Ishikawa (cell line): ENCODE measurements around the gene ARPC2.

Source experiments
- CEBPB ChIP-seq: IDR thresholded peaks from 2 replicates; pipeline ENCODE4 v1.6.1; 2012
- CREB1 ChIP-seq: IDR thresholded peaks from 2 replicates; pipeline ENCODE4 v1.6.1; 2012; ENCODE audit warnings: low read depth
- EGR1 ChIP-seq: IDR thresholded peaks from 2 replicates; pipeline ENCODE4 v1.6.1; 2012
- EP300 ChIP-seq: IDR thresholded peaks from 2 replicates; pipeline ENCODE4 v1.6.1; 2012; ENCODE audit warnings: borderline replicate concordance
- FOXM1 ChIP-seq: IDR thresholded peaks from 2 replicates; pipeline ENCODE4 v1.6.1; 2012; ENCODE audit warnings: low read depth, borderline replicate concordance
- NFIC ChIP-seq: IDR thresholded peaks from 2 replicates; pipeline ENCODE4 v1.6.1; 2012
- RAD21 ChIP-seq: IDR thresholded peaks from 2 replicates; pipeline ENCODE4 v1.6.1; 2012; ENCODE audit warnings: low read depth
- TAF1 ChIP-seq: IDR thresholded peaks from 2 replicates; pipeline ENCODE4 v1.6.1; 2012; ENCODE audit warnings: low read depth, mild to moderate bottlenecking
- TCF12 ChIP-seq: IDR thresholded peaks from 2 replicates; pipeline ENCODE4 v1.6.1; 2012; ENCODE audit warnings: low read depth
- TEAD4 ChIP-seq: IDR thresholded peaks from 2 replicates; pipeline ENCODE4 v1.6.1; 2012
- YY1 ChIP-seq: IDR thresholded peaks from 2 replicates; pipeline ENCODE4 v1.6.1; 2012; ENCODE audit warnings: low read depth
- ZBTB7A ChIP-seq: IDR thresholded peaks from 2 replicates; pipeline ENCODE4 v1.6.1; 2012; ENCODE audit warnings: low read depth
- TF ChIP-seq, protein P1 (sequence below): IDR thresholded peaks from 2 replicates; pipeline ENCODE4 v1.6.1; 2012; ENCODE audit warnings: low read depth, mild to moderate bottlenecking
- TF ChIP-seq, protein P2 (sequence below): IDR thresholded peaks from 2 replicates; pipeline ENCODE4 v1.6.1; 2012
- TF ChIP-seq, protein P3 (sequence below): IDR thresholded peaks from 2 replicates; pipeline ENCODE4 v1.6.1; 2012

ARPC2 gene

DNA sequence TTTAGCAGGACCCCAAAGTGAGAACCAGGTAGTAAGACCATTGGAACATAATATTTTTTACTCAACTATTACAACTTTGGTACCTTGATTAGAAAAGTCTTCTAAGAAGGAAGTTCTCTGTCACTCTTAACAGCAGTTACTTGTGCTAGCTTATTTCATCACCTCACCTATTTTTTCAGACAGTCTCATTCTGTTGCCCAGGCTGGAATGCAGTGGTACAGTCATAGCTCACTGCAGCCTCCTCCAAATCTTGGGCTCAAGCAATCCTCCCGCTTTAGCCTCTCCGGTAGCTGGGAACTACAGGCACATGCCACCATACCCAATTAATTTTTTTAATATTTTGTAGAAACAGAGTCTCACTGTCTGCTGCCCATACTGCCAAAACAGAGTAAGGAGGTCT lies 18.0 kb downstream of the ARPC2 start:
- TF ChIP-seq, protein P1, sequence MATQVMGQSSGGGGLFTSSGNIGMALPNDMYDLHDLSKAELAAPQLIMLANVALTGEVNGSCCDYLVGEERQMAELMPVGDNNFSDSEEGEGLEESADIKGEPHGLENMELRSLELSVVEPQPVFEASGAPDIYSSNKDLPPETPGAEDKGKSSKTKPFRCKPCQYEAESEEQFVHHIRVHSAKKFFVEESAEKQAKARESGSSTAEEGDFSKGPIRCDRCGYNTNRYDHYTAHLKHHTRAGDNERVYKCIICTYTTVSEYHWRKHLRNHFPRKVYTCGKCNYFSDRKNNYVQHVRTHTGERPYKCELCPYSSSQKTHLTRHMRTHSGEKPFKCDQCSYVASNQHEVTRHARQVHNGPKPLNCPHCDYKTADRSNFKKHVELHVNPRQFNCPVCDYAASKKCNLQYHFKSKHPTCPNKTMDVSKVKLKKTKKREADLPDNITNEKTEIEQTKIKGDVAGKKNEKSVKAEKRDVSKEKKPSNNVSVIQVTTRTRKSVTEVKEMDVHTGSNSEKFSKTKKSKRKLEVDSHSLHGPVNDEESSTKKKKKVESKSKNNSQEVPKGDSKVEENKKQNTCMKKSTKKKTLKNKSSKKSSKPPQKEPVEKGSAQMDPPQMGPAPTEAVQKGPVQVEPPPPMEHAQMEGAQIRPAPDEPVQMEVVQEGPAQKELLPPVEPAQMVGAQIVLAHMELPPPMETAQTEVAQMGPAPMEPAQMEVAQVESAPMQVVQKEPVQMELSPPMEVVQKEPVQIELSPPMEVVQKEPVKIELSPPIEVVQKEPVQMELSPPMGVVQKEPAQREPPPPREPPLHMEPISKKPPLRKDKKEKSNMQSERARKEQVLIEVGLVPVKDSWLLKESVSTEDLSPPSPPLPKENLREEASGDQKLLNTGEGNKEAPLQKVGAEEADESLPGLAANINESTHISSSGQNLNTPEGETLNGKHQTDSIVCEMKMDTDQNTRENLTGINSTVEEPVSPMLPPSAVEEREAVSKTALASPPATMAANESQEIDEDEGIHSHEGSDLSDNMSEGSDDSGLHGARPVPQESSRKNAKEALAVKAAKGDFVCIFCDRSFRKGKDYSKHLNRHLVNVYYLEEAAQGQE, result no peak
- TF ChIP-seq RAD21 (no peak), FOXM1 (no peak), YY1 (no peak), ZBTB7A (no peak), CEBPB (no peak), TCF12 (no peak), CREB1 (no peak), EP300 (no peak), EGR1 (no peak)
- TF ChIP-seq, protein P2, sequence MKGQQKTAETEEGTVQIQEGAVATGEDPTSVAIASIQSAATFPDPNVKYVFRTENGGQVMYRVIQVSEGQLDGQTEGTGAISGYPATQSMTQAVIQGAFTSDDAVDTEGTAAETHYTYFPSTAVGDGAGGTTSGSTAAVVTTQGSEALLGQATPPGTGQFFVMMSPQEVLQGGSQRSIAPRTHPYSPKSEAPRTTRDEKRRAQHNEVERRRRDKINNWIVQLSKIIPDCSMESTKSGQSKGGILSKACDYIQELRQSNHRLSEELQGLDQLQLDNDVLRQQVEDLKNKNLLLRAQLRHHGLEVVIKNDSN, result no peak
- TF ChIP-seq, protein P3, sequence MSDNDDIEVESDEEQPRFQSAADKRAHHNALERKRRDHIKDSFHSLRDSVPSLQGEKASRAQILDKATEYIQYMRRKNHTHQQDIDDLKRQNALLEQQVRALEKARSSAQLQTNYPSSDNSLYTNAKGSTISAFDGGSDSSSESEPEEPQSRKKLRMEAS, result no peak

DNA sequence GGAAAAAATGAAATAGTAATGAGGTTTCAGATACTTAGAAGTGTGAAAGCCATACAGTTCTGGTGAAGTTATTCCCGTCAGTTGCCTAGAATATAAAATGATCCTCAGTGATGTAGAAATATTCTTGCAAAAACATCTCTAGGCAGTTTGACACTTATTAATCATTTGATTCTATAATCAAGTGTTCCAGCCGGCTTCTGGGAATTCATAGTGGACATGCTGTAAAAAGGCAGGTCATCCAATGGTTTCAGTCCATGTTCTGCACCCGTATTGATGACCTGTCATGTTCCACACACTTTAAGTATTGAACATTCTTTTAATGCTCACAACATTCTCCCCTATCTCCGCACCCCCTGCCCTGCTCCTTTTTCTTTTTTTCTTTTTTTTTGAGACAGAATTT lies 19.8 kb downstream of the ARPC2 start:
- TF ChIP-seq TCF12 (no peak), RAD21 (no peak), EP300 (no peak), TAF1 (no peak), NFIC (no peak), YY1 (no peak), CEBPB (no peak), EGR1 (no peak)
- TF ChIP-seq, protein P3, result no peak
- TF ChIP-seq, protein P1, result no peak
- TF ChIP-seq, protein P2, result no peak

DNA sequence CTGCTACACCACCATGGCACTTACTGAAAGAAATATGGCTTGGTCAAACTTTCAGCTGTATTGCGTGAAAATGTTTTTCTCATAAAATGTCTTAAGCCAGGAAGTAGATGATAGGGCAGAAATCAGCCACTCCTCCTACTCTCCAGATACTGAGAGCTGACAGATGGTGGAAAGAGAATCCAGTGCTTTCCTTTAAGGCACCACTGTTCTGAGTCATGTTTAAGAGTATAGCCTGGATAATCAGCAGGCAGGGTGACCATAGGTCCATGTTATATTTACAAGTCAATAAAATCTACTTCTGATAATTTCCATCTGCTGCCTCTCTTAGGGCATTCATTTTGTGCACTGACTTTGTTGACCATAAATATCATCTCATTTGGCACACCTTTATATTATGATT lies 21.9 kb downstream of the ARPC2 start:
- no peak for TF ChIP-seq YY1
- TF ChIP-seq ZBTB7A, result no peak
- no peak for TF ChIP-seq TEAD4
- TF ChIP-seq, protein P2, result no peak
- TF ChIP-seq CEBPB, result no peak
- no peak for TF ChIP-seq NFIC
- TF ChIP-seq, protein P1, result no peak
- no peak for TF ChIP-seq RAD21
- no peak for TF ChIP-seq TCF12
- TF ChIP-seq, protein P3, result no peak
- TF ChIP-seq EGR1, result no peak
- no peak for TF ChIP-seq EP300
- TF ChIP-seq TAF1, result no peak
- no peak for TF ChIP-seq CREB1
- TF ChIP-seq FOXM1, result no peak

DNA sequence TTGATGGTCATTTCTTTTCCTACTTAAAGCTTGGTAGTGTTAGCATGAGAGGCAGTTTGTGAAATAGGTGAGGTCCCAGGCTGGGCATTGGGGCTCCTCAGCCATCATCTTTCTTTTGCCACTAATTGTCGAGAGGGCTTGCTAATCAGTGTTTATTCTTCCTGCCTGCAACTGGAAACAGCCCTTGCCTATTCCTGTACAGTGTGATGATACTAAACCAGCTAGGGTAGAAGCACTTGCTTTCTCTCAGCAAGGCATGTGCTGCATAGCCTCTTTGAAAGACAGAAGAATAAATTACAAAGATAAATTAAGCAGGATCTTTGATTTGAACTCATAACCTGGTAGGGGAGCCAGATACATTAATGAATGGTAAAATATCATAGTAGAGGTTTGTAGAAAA lies 27.2 kb downstream of the ARPC2 start:
- TF ChIP-seq ZBTB7A (no peak), CREB1 (no peak), EP300 (no peak), TAF1 (no peak), YY1 (no peak), TCF12 (no peak), NFIC (no peak)
- TF ChIP-seq, protein P3, result no peak
